Measurements from ENCODE around the gene TF. TPM values are rescaled to one million over a fixed set of nuclear protein-coding genes. Genes with fewer than 3 reads are reported as not detected.

TF gene
- total RNA-seq, 2 experiments from 2014 or later, result 0.15 to 0.25 TPM

GRCh38 chr3:133744241-133744640 is 2.0 kb upstream of the TF start:
- POLR2A ChIA-PET, result interaction anchor here (1.1 kb wide), 1 partner anchor 12 kb away, joined by 5 read pairs; no protein-coding TSS in a partner anchor
- no peak overlapping the region for H3K4me3 ChIP-seq (ENCODE audit: low read depth, low read length, poor library complexity, severe bottlenecking)
- intact Hi-C loops (cut with micrococcal nuclease; ENCODE audit: unreplicated experiment), result no loop called here
- H3K9me2 ChIP-seq (ENCODE audit: insufficient read depth, low read length), result no peaks in the 10 kb centered on the region
- CTCF ChIA-PET (ENCODE audit: unreplicated experiment), result no interaction called here
- no peak overlapping the region for H2AFZ ChIP-seq (ENCODE audit: low read length)
- H4K20me1 ChIP-seq (ENCODE audit: insufficient read depth, low read length), result no peaks in the 10 kb centered on the region
- no peaks in the 10 kb centered on the region for H3K79me2 ChIP-seq (ENCODE audit: insufficient read depth, low read depth, low read length)
- H3K36me3 ChIP-seq (ENCODE audit: insufficient read depth, low read length), result no peaks in the 10 kb centered on the region
- no peaks in the 10 kb centered on the region for H3K4me1 ChIP-seq (ENCODE audit: insufficient read depth, low read length, poor library complexity, severe bottlenecking)
- no peak for DNase-seq (ENCODE audit: low spot score)
- no TSS peak for BruUV-seq (replicated peaks)
- no peak overlapping the region for H3K4me2 ChIP-seq (ENCODE audit: low read length)
- no peaks in the 10 kb centered on the region for H3K9me3 ChIP-seq (ENCODE audit: low read length)
- no peak overlapping the region for H3K27ac ChIP-seq (ENCODE audit: low read depth, low read length, poor library complexity, severe bottlenecking)
- no peak for TF ChIP-seq CTCF (conservative IDR thresholded peaks at IDR 0.05; ENCODE audit: low read length)
- no peak for TF ChIP-seq EZH2phosphoT487 (IDR thresholded peaks at IDR 0.05; ENCODE audit: borderline replicate concordance, low read depth, low read length)

- Histone ChIP-seq H2AFZ (ENCODE audit: low read length) (no peak overlapping the region), H4K20me1 (ENCODE audit: insufficient read depth, low read length) (no peaks in the 10 kb centered on the region), H3K9me3 (ENCODE audit: low read length) (no peaks in the 10 kb centered on the region), H3K79me2 (ENCODE audit: insufficient read depth, low read depth, low read length) (no peaks in the 10 kb centered on the region), H3K4me3 (ENCODE audit: low read depth, low read length, poor library complexity, severe bottlenecking) (no peak overlapping the region), H3K36me3 (ENCODE audit: insufficient read depth, low read length) (no peaks in the 10 kb centered on the region), H3K9me2 (ENCODE audit: insufficient read depth, low read length) (no peaks in the 10 kb centered on the region), H3K4me2 (ENCODE audit: low read length) (no peak overlapping the region), H3K4me1 (ENCODE audit: insufficient read depth, low read length, poor library complexity, severe bottlenecking) (no peaks in the 10 kb centered on the region), H3K27ac (ENCODE audit: low read depth, low read length, poor library complexity, severe bottlenecking) (no peak overlapping the region)
- ChIA-PET POLR2A (no interaction called here), CTCF (ENCODE audit: unreplicated experiment) (no interaction called here)
- DNase-seq (ENCODE audit: low spot score), result no peak
- no TSS peak for BruUV-seq (replicated peaks)
- intact Hi-C loops (cut with micrococcal nuclease; ENCODE audit: unreplicated experiment), result no loop called here
- no peak for TF ChIP-seq EZH2phosphoT487 (IDR thresholded peaks at IDR 0.05; ENCODE audit: borderline replicate concordance, low read depth, low read length)
- no peak for TF ChIP-seq CTCF (conservative IDR thresholded peaks at IDR 0.05; ENCODE audit: low read length)
Observed at GRCh38 chr3:133745108-133745507, 1.1 kb upstream of the TF start.

GRCh38 chr3:133746712-133747066 is 496 bp downstream of the TF start:
- BruUV-seq (replicated peaks), result no TSS peak
- TF ChIP-seq EZH2phosphoT487 (IDR thresholded peaks at IDR 0.05; ENCODE audit: borderline replicate concordance, low read depth, low read length) (no peak), CTCF (conservative IDR thresholded peaks at IDR 0.05; ENCODE audit: low read length) (no peak)
- H3K4me2 ChIP-seq (ENCODE audit: low read length), result no peak overlapping the region
- no peaks in the 10 kb centered on the region for H3K9me3 ChIP-seq (ENCODE audit: low read length)
- POLR2A ChIA-PET, result no interaction called here
- DNase-seq (ENCODE audit: low spot score), result no peak
- no peak overlapping the region for H3K4me3 ChIP-seq (ENCODE audit: low read depth, low read length, poor library complexity, severe bottlenecking)
- no peaks in the 10 kb centered on the region for H3K36me3 ChIP-seq (ENCODE audit: insufficient read depth, low read length)
- intact Hi-C loops (cut with micrococcal nuclease; ENCODE audit: unreplicated experiment), result no loop called here
- no peak overlapping the region for H3K27ac ChIP-seq (ENCODE audit: low read depth, low read length, poor library complexity, severe bottlenecking)
- no peaks in the 10 kb centered on the region for H3K9me2 ChIP-seq (ENCODE audit: insufficient read depth, low read length)
- CTCF ChIA-PET (ENCODE audit: unreplicated experiment), result no interaction called here
- no peaks in the 10 kb centered on the region for H3K4me1 ChIP-seq (ENCODE audit: insufficient read depth, low read length, poor library complexity, severe bottlenecking)
- no peaks in the 10 kb centered on the region for H4K20me1 ChIP-seq (ENCODE audit: insufficient read depth, low read length)
- no peaks in the 10 kb centered on the region for H3K79me2 ChIP-seq (ENCODE audit: insufficient read depth, low read depth, low read length)
- H2AFZ ChIP-seq (ENCODE audit: low read length), result no peak overlapping the region
